Loucy (cell line): ENCODE measurements around the gene ARL3.

ENCODE experiments used
- EZH2phosphoT487 ChIP-seq: fragments of 200-600 bp; IDR thresholded peaks from 2 replicates; pipeline ENCODE4 v1.6.1; 2018; ENCODE audit warnings: antibody characterized with exemption, mild to moderate bottlenecking, moderate library complexity, borderline replicate concordance
- TF ChIP-seq, protein P1 (sequence below): fragments of 200-600 bp; sonication (generic); conservative IDR thresholded peaks from 2 replicates; pipeline ENCODE4 v1.5.1; 2014; ENCODE audit warnings: mild to moderate bottlenecking, antibody characterized with exemption, low read length

- TF ChIP-seq, protein P1, sequence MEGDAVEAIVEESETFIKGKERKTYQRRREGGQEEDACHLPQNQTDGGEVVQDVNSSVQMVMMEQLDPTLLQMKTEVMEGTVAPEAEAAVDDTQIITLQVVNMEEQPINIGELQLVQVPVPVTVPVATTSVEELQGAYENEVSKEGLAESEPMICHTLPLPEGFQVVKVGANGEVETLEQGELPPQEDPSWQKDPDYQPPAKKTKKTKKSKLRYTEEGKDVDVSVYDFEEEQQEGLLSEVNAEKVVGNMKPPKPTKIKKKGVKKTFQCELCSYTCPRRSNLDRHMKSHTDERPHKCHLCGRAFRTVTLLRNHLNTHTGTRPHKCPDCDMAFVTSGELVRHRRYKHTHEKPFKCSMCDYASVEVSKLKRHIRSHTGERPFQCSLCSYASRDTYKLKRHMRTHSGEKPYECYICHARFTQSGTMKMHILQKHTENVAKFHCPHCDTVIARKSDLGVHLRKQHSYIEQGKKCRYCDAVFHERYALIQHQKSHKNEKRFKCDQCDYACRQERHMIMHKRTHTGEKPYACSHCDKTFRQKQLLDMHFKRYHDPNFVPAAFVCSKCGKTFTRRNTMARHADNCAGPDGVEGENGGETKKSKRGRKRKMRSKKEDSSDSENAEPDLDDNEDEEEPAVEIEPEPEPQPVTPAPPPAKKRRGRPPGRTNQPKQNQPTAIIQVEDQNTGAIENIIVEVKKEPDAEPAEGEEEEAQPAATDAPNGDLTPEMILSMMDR = no peak
- no peak for TF ChIP-seq EZH2phosphoT487
Observed at GRCh38 chr10:102753718-102754117, 39.5 kb upstream of the ARL3 start.
